Measurements from ENCODE around the gene EIF2B5. TPM values are rescaled to one million over a fixed set of nuclear protein-coding genes. Genes with fewer than 3 reads are reported as not detected.

Gene EIF2B5
- polyA plus RNA-seq, 4 donors = 47.2 to 49.4 (median 48.1) TPM

DNA sequence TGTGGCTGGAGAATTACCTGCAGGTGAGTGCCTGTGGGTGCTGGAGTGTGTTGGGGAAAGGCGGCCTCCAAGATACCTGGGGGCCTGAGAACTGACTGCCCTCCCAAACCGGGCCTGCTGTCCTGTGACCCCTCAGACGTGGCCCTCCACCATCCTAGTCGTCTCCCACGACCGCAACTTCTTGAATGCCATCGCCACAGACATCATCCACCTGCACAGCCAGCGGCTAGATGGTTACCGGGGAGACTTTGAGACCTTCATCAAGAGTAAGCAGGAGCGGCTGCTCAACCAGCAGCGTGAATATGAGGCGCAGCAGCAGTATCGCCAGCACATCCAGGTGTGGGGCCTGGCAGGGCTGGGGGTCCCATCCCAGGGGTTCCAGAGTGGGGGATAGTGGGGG is 54.3 kb downstream of the EIF2B5 start:
- DNase-seq (ENCODE audit: low read depth in 4 of 4, low spot score in 3 of 4) = no peak

DNA sequence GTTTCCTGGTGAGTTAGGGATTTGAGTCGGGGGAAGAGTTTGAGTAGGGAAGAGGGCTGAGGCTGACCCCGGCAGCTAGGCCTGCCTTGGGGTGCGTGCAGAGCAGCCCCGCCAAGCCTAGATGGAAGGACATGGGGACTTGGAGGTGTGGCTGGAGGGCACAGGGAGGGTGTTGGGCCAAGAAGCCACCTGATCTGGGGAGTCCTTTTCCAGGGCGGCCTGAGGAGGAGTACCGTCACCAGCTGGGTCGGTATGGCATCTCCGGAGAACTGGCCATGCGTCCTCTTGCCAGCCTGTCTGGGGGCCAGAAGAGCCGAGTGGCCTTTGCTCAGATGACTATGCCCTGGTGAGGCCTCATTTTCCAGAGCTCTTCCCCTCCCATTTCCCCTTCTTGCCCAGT is 57.7 kb downstream of the EIF2B5 start:
- no peak for DNase-seq (ENCODE audit: low read depth in 4 of 4, low spot score in 3 of 4)

- no peak for DNase-seq (ENCODE audit: low read depth in 4 of 4, low spot score in 3 of 4)
Observed at GRCh38 chr3:184193991-184194539, 58.9 kb downstream of the EIF2B5 start.

Other genes with a start within 250 kb of the EIF2B5 start
- 10 to 100 TPM; 45.7 to 63.3 (median 53.7) TPM for gene ABCC5, start 117.5 kb upstream of the EIF2B5 start, polyA plus RNA-seq (ENCODE audit: insufficient read length in 4 of 4)
- gene HTR3D, start 103.6 kb upstream of the EIF2B5 start, polyA plus RNA-seq (ENCODE audit: insufficient read length in 4 of 4) = not detected
- gene HTR3C, start 82.3 kb upstream of the EIF2B5 start, polyA plus RNA-seq (ENCODE audit: insufficient read length in 4 of 4) = under 1 TPM in 1 of 4 donors, not detected in 3; 0.03 TPM
- under 1 TPM in 2 of 4 donors, not detected in 2; 0.04 to 0.19 TPM for gene HTR3E, start 38.3 kb upstream of the EIF2B5 start, polyA plus RNA-seq (ENCODE audit: insufficient read length in 4 of 4)
- 10 to 100 TPM; 70.0 to 81.5 (median 77.2) TPM for gene DVL3, start 20.0 kb downstream of the EIF2B5 start, polyA plus RNA-seq (ENCODE audit: insufficient read length in 4 of 4)
- 100 to 1,000 TPM; 324 to 371 (median 355) TPM for gene AP2M1, start 39.5 kb downstream of the EIF2B5 start, polyA plus RNA-seq (ENCODE audit: insufficient read length in 4 of 4)
- gene ABCF3, start 50.8 kb downstream of the EIF2B5 start, polyA plus RNA-seq (ENCODE audit: insufficient read length in 4 of 4) = 10 to 100 TPM; 53.5 to 62.6 (median 54.5) TPM
- gene VWA5B2, start 94.2 kb downstream of the EIF2B5 start, polyA plus RNA-seq (ENCODE audit: insufficient read length in 4 of 4) = 1 to 10 TPM in 3 of 4 donors, under 1 TPM in 1; 0.80 to 2.5 (median 1.4) TPM
- gene ALG3, start 113.6 kb downstream of the EIF2B5 start, polyA plus RNA-seq (ENCODE audit: insufficient read length in 4 of 4) = 10 to 100 TPM; 29.2 to 40.6 (median 36.8) TPM
- 1 to 10 TPM; 2.8 to 3.4 (median 3.1) TPM for gene EEF1AKMT4, start 114.3 kb downstream of the EIF2B5 start, polyA plus RNA-seq (ENCODE audit: insufficient read length in 4 of 4)
- under 1 TPM in 2 of 4 donors, not detected in 2; 0.19 to 0.29 TPM for gene CAMK2N2, start 126.2 kb downstream of the EIF2B5 start, polyA plus RNA-seq (ENCODE audit: insufficient read length in 4 of 4)
- gene ECE2, start 140.7 kb downstream of the EIF2B5 start, polyA plus RNA-seq (ENCODE audit: insufficient read length in 4 of 4) = under 1 TPM in 1 of 4 donors, not detected in 3; 0.16 TPM
- 100 to 1,000 TPM; 189 to 213 (median 207) TPM for gene PSMD2, start 163.9 kb downstream of the EIF2B5 start, polyA plus RNA-seq (ENCODE audit: insufficient read length in 4 of 4)
- gene EIF4G1, start 179.2 kb downstream of the EIF2B5 start, polyA plus RNA-seq (ENCODE audit: insufficient read length in 4 of 4) = 100 to 1,000 TPM; 158 to 204 (median 173) TPM
- gene FAM131A, start 202.2 kb downstream of the EIF2B5 start, polyA plus RNA-seq (ENCODE audit: insufficient read length in 4 of 4) = 10 to 100 TPM; 10.5 to 15.7 (median 11.0) TPM
- gene CLCN2, start 226.2 kb downstream of the EIF2B5 start, polyA plus RNA-seq (ENCODE audit: insufficient read length in 4 of 4) = 10 to 100 TPM in 3 of 4 donors, 1 to 10 TPM in 1; 9.4 to 13.3 (median 11.6) TPM
- 100 to 1,000 TPM in 1 of 4 donors, 10 to 100 TPM in 3; 85.8 to 101 (median 93.9) TPM for gene POLR2H, start 226.4 kb downstream of the EIF2B5 start, polyA plus RNA-seq (ENCODE audit: insufficient read length in 4 of 4)
- gene THPO, start 242.8 kb downstream of the EIF2B5 start, polyA plus RNA-seq (ENCODE audit: insufficient read length in 4 of 4) = 1 to 10 TPM; 1.9 to 3.1 (median 2.5) TPM
- gene CHRD, start 244.7 kb downstream of the EIF2B5 start, polyA plus RNA-seq (ENCODE audit: insufficient read length in 4 of 4) = 10 to 100 TPM; 12.2 to 14.6 (median 13.0) TPM